ENCODE results near the gene TSSK3.

DNA sequence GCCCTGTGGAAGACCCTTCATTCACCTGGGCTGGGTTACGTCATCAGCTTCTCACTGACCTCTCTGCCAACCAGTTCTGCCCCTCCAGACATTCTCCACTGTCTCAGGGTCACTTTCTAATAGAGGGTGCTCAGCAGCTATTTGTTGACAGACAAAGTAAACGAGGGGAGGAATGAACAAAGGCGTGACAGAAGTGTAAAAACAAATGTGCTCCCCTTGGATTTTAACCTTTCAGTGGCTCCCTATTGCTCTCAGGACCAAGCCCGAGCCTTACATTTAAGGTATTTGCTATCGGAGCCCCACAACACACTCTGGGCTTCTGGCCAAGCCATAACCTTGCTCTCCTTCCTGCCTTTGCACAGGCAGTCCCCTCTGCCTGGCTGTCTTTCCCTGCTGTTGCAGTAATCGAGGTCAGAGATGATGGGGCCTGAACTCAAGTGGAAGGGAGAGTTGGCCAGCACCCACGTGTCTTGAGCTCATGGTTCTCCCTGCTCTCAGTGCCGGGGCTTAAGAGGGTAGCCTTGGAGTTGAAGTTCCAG, 17.0 kb upstream of the TSSK3 start:
- TF ChIP-seq, protein P1, sequence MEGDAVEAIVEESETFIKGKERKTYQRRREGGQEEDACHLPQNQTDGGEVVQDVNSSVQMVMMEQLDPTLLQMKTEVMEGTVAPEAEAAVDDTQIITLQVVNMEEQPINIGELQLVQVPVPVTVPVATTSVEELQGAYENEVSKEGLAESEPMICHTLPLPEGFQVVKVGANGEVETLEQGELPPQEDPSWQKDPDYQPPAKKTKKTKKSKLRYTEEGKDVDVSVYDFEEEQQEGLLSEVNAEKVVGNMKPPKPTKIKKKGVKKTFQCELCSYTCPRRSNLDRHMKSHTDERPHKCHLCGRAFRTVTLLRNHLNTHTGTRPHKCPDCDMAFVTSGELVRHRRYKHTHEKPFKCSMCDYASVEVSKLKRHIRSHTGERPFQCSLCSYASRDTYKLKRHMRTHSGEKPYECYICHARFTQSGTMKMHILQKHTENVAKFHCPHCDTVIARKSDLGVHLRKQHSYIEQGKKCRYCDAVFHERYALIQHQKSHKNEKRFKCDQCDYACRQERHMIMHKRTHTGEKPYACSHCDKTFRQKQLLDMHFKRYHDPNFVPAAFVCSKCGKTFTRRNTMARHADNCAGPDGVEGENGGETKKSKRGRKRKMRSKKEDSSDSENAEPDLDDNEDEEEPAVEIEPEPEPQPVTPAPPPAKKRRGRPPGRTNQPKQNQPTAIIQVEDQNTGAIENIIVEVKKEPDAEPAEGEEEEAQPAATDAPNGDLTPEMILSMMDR (conservative IDR thresholded peaks at IDR 0.05) = no peak
- TF ChIP-seq EZH2 (IDR thresholded peaks at IDR 0.05; ENCODE audit: low read depth) = no peak
